H1 (cell line): ENCODE measurements around the gene CSNK1G3.
"Not testable (repeated sequence)": the region's sequence is repeated elsewhere in the genome, so short reads cannot be mapped to it uniquely, and the experiment has no call there.

Experiments used
- CREB1 ChIP-seq: IDR thresholded peaks from 2 replicates; pipeline ENCODE4 v1.6.1; 2012; ENCODE audit warnings: inconsistent platforms
- EP300 ChIP-seq, 2 experiments: IDR thresholded peaks; 1 replicate in 1 of 2; 2 replicates in 1 of 2; pipeline ENCODE4 v1.6.1; 2011 to 2012; ENCODE audit warnings: low read depth in 2 of 2, low read length in 2 of 2, mild to moderate bottlenecking in 2 of 2, borderline replicate concordance in 1 of 2, inconsistent platforms in 1 of 2, moderate library complexity in 1 of 2
- POLR2A ChIP-seq, 2 experiments: IDR thresholded peaks; 1 replicate in 1 of 2; 2 replicates in 1 of 2; pipeline ENCODE4 v1.6.1; 2011; ENCODE audit warnings: low read depth in 2 of 2, low read length in 2 of 2, mild to moderate bottlenecking in 2 of 2; ENCODE audit errors: control extremely low read depth in 1 of 2
- RNF2 ChIP-seq: fragments of 200-900, 300-1000 bp; sonication (generic); IDR thresholded peaks from 2 replicates; pipeline ENCODE4 v1.7.1; 2016; ENCODE audit warnings: borderline replicate concordance, low read depth, mild to moderate bottlenecking, antibody characterized with exemption, low read length; ENCODE audit not compliant: poor library complexity, severe bottlenecking; ENCODE audit errors: missing control alignments
- SP2 ChIP-seq: IDR thresholded peaks from 2 replicates; pipeline ENCODE4 v1.6.1; 2012; ENCODE audit warnings: mild to moderate bottlenecking, low read length, inconsistent platforms
- YY1 ChIP-seq: IDR thresholded peaks from 2 replicates; pipeline ENCODE4 v1.6.1; 2011; ENCODE audit warnings: low read depth, mild to moderate bottlenecking, low read length
- TF ChIP-seq, protein P1 (sequence below), 3 experiments: IDR thresholded peaks; 1 replicate in 2 of 3; 2 replicates in 1 of 3; pipeline versions ENCODE4 v1.5.1 to v1.6.1; 2011; ENCODE audit warnings: low read length in 3 of 3, mild to moderate bottlenecking in 3 of 3, inconsistent platforms in 2 of 3, low read depth in 1 of 3, moderate library complexity in 1 of 3; ENCODE audit not compliant: insufficient read depth in 1 of 3; ENCODE audit errors: control extremely low read depth in 1 of 3

- TF ChIP-seq SP2; EP300 (IDR thresholded peaks at IDR 0.05; ENCODE audit: borderline replicate concordance in 1 of 2, low read depth in 2 of 2, low read length in 2 of 2); YY1; POLR2A (IDR thresholded peaks at IDR 0.05; ENCODE audit: control extremely low read depth in 1 of 2, low read depth in 2 of 2, low read length in 2 of 2); RNF2; CREB1: not testable (repeated sequence)
- TF ChIP-seq, protein P1, sequence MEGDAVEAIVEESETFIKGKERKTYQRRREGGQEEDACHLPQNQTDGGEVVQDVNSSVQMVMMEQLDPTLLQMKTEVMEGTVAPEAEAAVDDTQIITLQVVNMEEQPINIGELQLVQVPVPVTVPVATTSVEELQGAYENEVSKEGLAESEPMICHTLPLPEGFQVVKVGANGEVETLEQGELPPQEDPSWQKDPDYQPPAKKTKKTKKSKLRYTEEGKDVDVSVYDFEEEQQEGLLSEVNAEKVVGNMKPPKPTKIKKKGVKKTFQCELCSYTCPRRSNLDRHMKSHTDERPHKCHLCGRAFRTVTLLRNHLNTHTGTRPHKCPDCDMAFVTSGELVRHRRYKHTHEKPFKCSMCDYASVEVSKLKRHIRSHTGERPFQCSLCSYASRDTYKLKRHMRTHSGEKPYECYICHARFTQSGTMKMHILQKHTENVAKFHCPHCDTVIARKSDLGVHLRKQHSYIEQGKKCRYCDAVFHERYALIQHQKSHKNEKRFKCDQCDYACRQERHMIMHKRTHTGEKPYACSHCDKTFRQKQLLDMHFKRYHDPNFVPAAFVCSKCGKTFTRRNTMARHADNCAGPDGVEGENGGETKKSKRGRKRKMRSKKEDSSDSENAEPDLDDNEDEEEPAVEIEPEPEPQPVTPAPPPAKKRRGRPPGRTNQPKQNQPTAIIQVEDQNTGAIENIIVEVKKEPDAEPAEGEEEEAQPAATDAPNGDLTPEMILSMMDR (IDR thresholded peaks at IDR 0.05; ENCODE audit: control extremely low read depth in 1 of 3, insufficient read depth in 1 of 3, low read depth in 1 of 3, low read length in 3 of 3): not testable (repeated sequence)
These were observed 45.1 kb upstream of the CSNK1G3 start for GRCh38 chr5:123466839-123467238.
